Gastroesophageal sphincter (tissue), 4 donors: ENCODE data around the gene TUBGCP5. TPM values are rescaled to one million over a fixed set of nuclear protein-coding genes. Genes with fewer than 3 reads are reported as not detected.

Source experiments
- ATAC-seq: fragments of 150-250 bp; one replicate; pipeline ENCODE4 v1.9.1; 2016; ENCODE audit warnings: mild to moderate bottlenecking, moderate library complexity
- H3K27ac ChIP-seq, 4 donors: fragments of 200-600 bp; sonication (generic) in 3 of 4; 1 replicate in 3 of 4; 2 replicates in 1 of 4; pipeline ENCODE4 v1.5.1; 2016 to 2019
- H3K27me3 ChIP-seq: fragments of 200-600 bp; sonication (generic); one replicate; pipeline ENCODE4 v1.5.1; 2019
- H3K36me3 ChIP-seq, 2 donors: fragments of 200-600 bp; sonication (generic); one replicate each; pipeline ENCODE4 v1.5.1; 2019; ENCODE audit warnings: control low read depth in 1 of 2
- H3K4me1 ChIP-seq, 3 donors: fragments of 200-600 bp; sonication (generic); 1 replicate in 2 of 3; 2 replicates in 1 of 3; pipeline ENCODE4 v1.5.1; 2016 to 2019; ENCODE audit warnings: control low read depth in 2 of 3
- H3K4me3 ChIP-seq, 2 donors: fragments of 200-600 bp; sonication (generic); one replicate each; pipeline ENCODE4 v1.5.1; 2019; ENCODE audit warnings: mild to moderate bottlenecking in 1 of 2, moderate library complexity in 1 of 2
- H3K9me3 ChIP-seq, 3 donors: fragments of 200-600 bp; sonication (generic); one replicate each; pipeline ENCODE4 v1.5.1; 2017 to 2019; ENCODE audit warnings: control low read depth in 2 of 3
- EP300 ChIP-seq: sonication (generic); formaldehyde crosslinking; IDR thresholded peaks from one replicate; pipeline ENCODE4 v1.6.1; 2017; ENCODE audit warnings: antibody characterized with exemption, mild to moderate bottlenecking
- POLR2A ChIP-seq, 2 donors: fragments of 450-650 bp; IDR thresholded peaks; one replicate each; pipeline ENCODE4 v1.6.1; 2017; ENCODE audit warnings: antibody characterized with exemption in 2 of 2, mild to moderate bottlenecking in 2 of 2, moderate library complexity in 1 of 2
- POLR2AphosphoS5 ChIP-seq: sonication (generic); formaldehyde crosslinking; IDR thresholded peaks from one replicate; pipeline ENCODE4 v1.6.1; 2017; ENCODE audit warnings: antibody characterized with exemption
- WGBS, 2 donors: methylation state at CpG; one replicate each; pipeline ENCODE4 v1.1.5; 2018; ENCODE audit warnings: low coverage in 1 of 2; 5-methylcytosine and 5-hydroxymethylcytosine counted together
- total RNA-seq, 4 donors: library from RNA; depleted of rRNA; stranded (reverse); fragments of >200 nt; gene quantifications; one replicate each; pipeline ENCODE4 v1.1.0, GENCODE V29; 2016
- TF ChIP-seq, protein P1 (sequence below), 4 experiments: fragments of 200-600 bp in 2 of 4; fragments of 450-650 bp in 2 of 4; sonication (generic) in 1 of 4; IDR thresholded peaks; one replicate each; pipeline ENCODE4 v1.5.1; 2017 to 2019; ENCODE audit warnings: antibody characterized with exemption in 4 of 4, mild to moderate bottlenecking in 2 of 4, moderate library complexity in 2 of 4

Gene TUBGCP5
- total RNA-seq, 4 donors from 2014 or later = 12.7 to 25.3 (median 21.7) TPM

GRCh38 chr15:23039917-23040281, 530 bp upstream of the TUBGCP5 start:
- H3K36me3 ChIP-seq = peaks cover 0 to 21% of the 10 kb centered on the region in 2 donors
- no peaks in the 10 kb centered on the region for H3K9me3 ChIP-seq
- peak overlapping the region in 3 of 4 donors; percentile 87 to 92 (median 90) for H3K27ac ChIP-seq
- no peak for ATAC-seq
- no peak for TF ChIP-seq EP300
- TF ChIP-seq, protein P1, sequence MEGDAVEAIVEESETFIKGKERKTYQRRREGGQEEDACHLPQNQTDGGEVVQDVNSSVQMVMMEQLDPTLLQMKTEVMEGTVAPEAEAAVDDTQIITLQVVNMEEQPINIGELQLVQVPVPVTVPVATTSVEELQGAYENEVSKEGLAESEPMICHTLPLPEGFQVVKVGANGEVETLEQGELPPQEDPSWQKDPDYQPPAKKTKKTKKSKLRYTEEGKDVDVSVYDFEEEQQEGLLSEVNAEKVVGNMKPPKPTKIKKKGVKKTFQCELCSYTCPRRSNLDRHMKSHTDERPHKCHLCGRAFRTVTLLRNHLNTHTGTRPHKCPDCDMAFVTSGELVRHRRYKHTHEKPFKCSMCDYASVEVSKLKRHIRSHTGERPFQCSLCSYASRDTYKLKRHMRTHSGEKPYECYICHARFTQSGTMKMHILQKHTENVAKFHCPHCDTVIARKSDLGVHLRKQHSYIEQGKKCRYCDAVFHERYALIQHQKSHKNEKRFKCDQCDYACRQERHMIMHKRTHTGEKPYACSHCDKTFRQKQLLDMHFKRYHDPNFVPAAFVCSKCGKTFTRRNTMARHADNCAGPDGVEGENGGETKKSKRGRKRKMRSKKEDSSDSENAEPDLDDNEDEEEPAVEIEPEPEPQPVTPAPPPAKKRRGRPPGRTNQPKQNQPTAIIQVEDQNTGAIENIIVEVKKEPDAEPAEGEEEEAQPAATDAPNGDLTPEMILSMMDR (IDR thresholded peaks at IDR 0.05) = no peak
- TF ChIP-seq POLR2A (IDR thresholded peaks at IDR 0.05) = no peak
- no peak for TF ChIP-seq POLR2AphosphoS5
- H3K27me3 ChIP-seq = no peaks in the 10 kb centered on the region
- WGBS, 2 donors = 3% methylated on average over 5 of the region's 10 CpGs; no CpG with 5 or more reads in 1 of the 2 donors
- H3K4me1 ChIP-seq = peaks cover 0 to 25% (median 7%) of the 10 kb centered on the region in 3 donors
- peak overlapping the region; percentile 50 to 88 for H3K4me3 ChIP-seq

DNA sequence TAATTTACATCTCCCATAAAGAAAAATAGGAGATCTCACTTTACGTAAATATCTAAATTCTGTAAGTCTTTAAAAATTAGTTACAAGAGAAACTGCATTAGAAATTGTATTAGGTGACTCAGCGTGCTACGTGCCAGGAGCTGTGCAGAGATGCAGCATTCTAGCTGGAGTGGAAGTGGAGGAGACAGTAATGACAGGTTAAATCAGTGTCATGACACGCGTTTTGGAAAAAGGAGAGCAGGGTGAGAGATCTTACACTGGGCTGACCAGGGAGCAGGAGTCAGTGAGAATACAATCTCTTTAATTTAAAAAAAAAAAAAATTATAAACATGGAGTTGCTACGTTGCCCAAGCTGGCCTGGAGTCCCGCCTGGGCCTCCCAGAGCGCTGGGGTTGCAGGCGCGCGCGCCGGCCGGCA, 635 bp downstream of the TUBGCP5 start:
- H3K4me1 ChIP-seq = peaks cover 0 to 25% (median 7%) of the 10 kb centered on the region in 3 donors
- 1 to 5% methylated on average over 5 to 6 of the region's 14 CpGs for WGBS, 2 donors
- peak overlapping the region; percentile 50 to 88 for H3K4me3 ChIP-seq
- H3K27me3 ChIP-seq = no peaks in the 10 kb centered on the region
- ATAC-seq = no peak
- peaks cover 0 to 33% of the 10 kb centered on the region in 2 donors for H3K36me3 ChIP-seq
- H3K27ac ChIP-seq = peak overlapping the region; percentile 45 to 92 (median 88)
- H3K9me3 ChIP-seq = no peaks in the 10 kb centered on the region
- TF ChIP-seq POLR2A (IDR thresholded peaks at IDR 0.05) (no peak), EP300 (no peak), POLR2AphosphoS5 (no peak)
- TF ChIP-seq, protein P1 (IDR thresholded peaks at IDR 0.05) = no peak

DNA sequence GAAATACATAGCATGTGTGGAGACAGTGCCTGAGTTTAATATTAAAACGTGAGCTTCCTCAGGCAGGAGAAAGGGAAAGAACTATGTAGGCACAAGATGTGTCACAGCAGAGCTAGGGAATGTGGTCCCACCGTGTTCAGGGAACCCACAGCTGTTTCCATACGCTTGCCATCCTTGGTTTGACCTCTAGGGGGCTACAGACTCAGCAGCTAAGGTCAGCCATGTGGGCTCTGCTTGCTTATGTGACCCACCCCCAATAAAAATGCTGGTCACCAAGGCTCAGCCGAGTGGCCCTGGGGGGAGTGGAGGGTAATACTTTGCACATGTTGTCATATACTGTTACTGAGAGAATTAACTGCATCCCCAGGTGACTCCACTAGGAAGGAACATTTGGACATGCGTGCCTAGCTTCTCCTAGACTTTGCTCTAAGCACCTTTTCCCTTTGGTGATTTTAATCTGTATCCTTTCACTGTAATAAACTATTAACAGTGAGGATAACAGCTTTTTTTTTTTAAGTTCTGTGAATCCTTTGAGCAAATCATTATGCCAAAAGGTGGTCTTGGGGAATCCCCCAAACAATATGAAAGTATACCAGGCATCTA, 3.3 kb downstream of the TUBGCP5 start:
- no peak for ATAC-seq

GRCh38 chr15:23033979-23034378, 5.4 kb downstream of the TUBGCP5 start:
- Histone ChIP-seq H3K4me1 (peaks cover 0 to 19% (median 5%) of the 10 kb centered on the region in 3 donors), H3K27me3 (no peaks in the 10 kb centered on the region), H3K36me3 (peaks cover 0 to 80% of the 10 kb centered on the region in 2 donors), H3K4me3 (no peak overlapping the region), H3K27ac (no peak overlapping the region), H3K9me3 (no peaks in the 10 kb centered on the region)
- TF ChIP-seq POLR2A (IDR thresholded peaks at IDR 0.05) (no peak), EP300 (no peak), POLR2AphosphoS5 (no peak)
- TF ChIP-seq, protein P1 (IDR thresholded peaks at IDR 0.05) = no peak
- no peak for ATAC-seq
- WGBS, 2 donors = 94 to 100% methylated on average over 1 to 2 of the region's 2 CpGs

More for the DNA sequence above, 3.3 kb downstream of the TUBGCP5 start:
- Histone ChIP-seq H3K4me1 (peaks cover 0 to 25% (median 7%) of the 10 kb centered on the region in 3 donors), H3K36me3 (peaks cover 0 to 60% of the 10 kb centered on the region in 2 donors), H3K27ac (no peak overlapping the region), H3K27me3 (no peaks in the 10 kb centered on the region), H3K4me3 (no peak overlapping the region), H3K9me3 (no peaks in the 10 kb centered on the region)
- 53 to 54% methylated on average over 4 to 5 of the region's 5 CpGs for WGBS, 2 donors
- TF ChIP-seq EP300 = no peak
- TF ChIP-seq, protein P1 (IDR thresholded peaks at IDR 0.05) = peak in 3 of 4 experiments; percentile 29 to 66 (median 37)

- WGBS, 2 donors = 60 to 89% methylated on average over 1 of the region's 1 CpG
- no peak for TF ChIP-seq EP300
- TF ChIP-seq, protein P1 (IDR thresholded peaks at IDR 0.05) = no peak
- TF ChIP-seq POLR2AphosphoS5 = no peak
- no peak for TF ChIP-seq POLR2A (IDR thresholded peaks at IDR 0.05)
- Histone ChIP-seq H3K9me3 (no peaks in the 10 kb centered on the region), H3K4me3 (no peak overlapping the region), H3K36me3 (peaks cover 9 to 100% of the 10 kb centered on the region in 2 donors), H3K27me3 (no peaks in the 10 kb centered on the region), H3K4me1 (no peaks in the 10 kb centered on the region), H3K27ac (no peak overlapping the region)
- no peak for ATAC-seq
Measured at GRCh38 chr15:23026218-23026617, 13.2 kb downstream of the TUBGCP5 start.
